Measurements from ENCODE around the gene MATK.
"Not testable (repeated sequence)": the region's sequence is repeated elsewhere in the genome, so short reads cannot be mapped to it uniquely, and the experiment has no call there.

The MATK gene

DNA sequence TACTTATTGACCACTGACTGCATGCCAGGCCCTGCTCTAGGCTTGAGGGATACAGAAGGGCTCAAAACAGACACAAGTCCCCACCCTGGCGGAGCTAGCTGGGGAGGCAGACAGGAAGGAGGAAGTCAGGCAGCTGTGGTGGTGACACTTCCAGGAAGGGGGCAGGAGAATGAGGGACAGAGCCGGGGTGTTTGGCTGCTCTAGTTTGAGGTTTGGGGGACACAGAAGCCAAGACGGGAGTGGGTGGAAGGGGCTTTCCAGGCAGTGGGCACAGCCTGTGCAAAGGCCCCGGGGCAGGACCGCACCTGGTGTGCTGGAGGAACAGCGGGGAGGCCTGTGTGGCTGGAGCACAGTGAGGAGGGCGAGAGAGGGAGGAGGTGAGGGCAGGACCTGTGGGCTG lies 19.7 kb downstream of the MATK start:
- TF ChIP-seq POLR2A (IDR thresholded peaks at IDR 0.05; ENCODE audit: low read depth, low read length) = no peak
- no peak for DNase-seq (ENCODE audit: insufficient read length, low spot score)
- no peak for FAIRE-seq

GRCh38 chr19:3765757-3766156 lies 20.4 kb downstream of the MATK start:
- not testable (repeated sequence) for DNase-seq (ENCODE audit: insufficient read length, low spot score); FAIRE-seq

DNA sequence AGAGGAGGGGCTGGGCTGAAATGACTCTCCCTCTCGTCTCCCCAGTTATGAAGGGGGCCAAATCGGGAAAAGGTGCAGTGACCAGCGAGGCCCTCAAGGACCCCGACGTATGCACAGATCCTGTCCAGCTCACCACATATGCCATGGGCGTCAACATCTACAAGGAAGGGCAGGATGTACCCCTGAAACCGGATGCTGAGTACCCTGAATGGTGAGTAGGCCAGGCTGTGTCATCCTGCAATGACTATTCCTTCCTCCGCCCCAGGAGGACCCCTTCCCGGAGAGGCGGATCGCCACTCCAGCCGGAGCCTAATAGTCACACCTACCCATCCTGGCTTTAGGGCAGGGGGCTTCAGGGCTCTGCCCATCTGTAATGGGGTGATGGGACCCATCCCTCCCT lies 21.1 kb downstream of the MATK start:
- no peak for TF ChIP-seq POLR2A (IDR thresholded peaks at IDR 0.05; ENCODE audit: low read depth, low read length)
- DNase-seq (ENCODE audit: insufficient read length, low spot score) (no peak), FAIRE-seq (no peak)

DNA sequence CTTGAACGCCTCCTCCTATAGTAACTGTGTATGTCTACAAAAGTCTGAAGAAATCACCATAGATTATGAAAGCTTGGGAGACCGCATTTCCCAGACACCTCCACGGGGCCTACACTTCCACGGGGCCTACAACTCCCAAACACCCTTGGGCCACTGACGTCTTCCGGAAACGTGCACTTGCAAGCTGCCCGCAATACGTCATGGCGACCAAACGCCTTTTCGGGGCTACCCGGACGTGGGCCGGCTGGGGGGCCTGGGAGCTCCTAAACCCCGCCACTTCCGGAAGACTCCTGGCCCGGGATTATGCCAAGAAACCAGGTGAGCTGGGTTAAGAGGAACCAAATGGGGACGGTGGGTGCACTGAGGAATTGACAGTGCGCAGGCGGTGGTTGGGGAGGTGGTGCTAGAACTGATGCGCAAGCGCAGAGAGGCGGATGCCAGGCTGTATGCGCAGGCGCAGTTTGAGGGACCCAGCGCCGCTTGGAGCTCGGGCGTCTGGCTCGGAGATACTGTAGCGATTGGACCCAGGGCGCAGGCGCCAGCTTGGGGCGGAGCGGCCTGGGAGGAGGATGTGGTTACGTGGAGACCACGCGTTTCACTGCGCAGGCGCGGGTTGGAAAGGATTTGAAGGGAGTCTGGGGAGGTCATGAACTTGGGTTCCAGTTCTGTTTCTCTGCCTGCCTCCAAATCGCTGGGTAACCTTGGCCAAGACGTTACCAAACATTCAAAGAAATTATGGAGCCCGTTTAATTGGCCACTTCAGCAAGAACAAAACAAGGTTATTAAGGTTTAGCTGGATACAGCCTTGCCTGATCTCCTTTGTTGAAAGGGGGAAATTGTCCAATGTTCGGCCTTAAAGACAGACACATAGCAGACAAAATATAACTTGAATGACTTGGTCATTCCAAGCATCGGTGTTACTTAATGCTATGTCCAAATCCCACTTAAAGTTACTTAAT lies 23.4 kb downstream of the MATK start, which contains the start of gene MRPL54:
TSS of gene MRPL54 (plus strand) at position 182 of the 959 bp plus-strand sequence. CDS start at position 201, 19 bp downstream.
- DNase-seq (ENCODE audit: insufficient read length, low spot score) (peak; percentile 98), FAIRE-seq (peak; percentile 81)

GRCh38 chr19:3762130-3762473 lies 24.1 kb downstream of the MATK start:
- no peak for TF ChIP-seq POLR2A (IDR thresholded peaks at IDR 0.05; ENCODE audit: low read depth, low read length)
- DNase-seq (ENCODE audit: insufficient read length, low spot score) = no peak
- FAIRE-seq = no peak

More for the DNA sequence above, 23.4 kb downstream of the MATK start, which contains the start of gene MRPL54:
- TF ChIP-seq POLR2A (IDR thresholded peaks at IDR 0.05; ENCODE audit: low read depth, low read length) = peak; percentile 25; the same call in 1 of the 2 replicates

DNA sequence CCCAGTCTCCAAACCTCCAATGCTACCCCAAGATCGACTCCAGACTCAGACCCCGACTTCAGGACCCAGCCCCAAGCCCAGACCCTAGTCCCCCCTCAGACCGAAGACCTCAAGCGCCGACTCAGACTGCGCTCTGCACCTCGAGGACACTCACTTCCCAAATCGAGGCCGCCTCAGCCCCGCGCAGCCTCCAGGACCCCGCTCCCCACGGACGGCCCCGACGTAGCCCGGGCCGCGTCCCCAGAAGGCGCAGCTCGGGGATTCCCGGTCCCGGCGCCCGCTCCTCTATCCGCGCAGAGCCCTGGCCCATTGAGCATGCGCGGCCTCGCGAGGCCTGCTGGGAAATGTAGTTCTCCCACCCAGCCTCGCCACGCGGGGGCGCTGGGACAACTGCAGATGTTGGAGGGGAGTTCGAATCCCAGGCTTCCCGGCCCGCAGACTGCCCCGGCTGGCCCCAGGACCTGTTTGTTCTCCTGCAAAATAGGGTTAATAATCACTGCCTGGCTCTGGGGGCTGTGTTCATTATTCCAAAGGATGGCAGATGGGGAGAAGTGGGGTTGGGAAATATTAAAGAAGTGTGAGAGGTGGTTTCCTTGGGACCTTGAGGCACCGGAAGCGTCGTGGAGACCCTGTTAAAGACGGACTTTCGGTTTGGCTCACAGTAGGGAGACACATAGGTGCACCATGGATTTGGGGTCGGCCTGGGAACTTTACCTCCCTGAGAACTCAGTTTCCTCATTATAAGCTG lies 24.6 kb downstream of the MATK start, which contains the start of gene APBA3:
TSS of gene APBA3 (minus strand) at position 311 of the 748 bp plus-strand sequence. CDS start 1,428 bp downstream, outside the sequence.
- peak; percentile 86 for TF ChIP-seq POLR2A (IDR thresholded peaks at IDR 0.05; ENCODE audit: low read depth, low read length)
- DNase-seq (ENCODE audit: insufficient read length, low spot score) (peak; percentile 91), FAIRE-seq (no peak)

DNA sequence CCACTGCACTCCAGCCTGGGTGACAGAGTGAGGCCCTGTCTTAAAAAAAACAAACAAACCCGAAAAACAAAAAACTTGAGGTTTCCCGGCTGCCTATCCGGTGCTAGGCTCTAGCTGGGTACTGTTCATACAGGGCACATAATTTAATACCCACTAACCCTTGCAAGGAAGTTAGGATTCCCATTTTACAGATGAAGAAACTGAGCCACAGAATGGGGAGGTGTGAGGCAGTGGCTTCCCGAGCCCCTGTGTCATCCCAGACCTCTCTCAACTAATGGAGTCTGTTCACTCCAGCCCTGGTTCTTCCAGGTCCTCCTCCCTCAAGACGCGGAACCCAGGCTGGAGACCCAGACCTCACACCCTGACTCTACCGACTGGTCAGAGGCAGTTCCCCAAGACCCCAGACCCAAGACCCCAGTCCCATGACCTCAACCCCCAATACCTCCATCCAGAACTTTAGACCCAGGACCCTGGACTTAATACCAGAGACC lies 25.3 kb downstream of the MATK start:
- FAIRE-seq (no peak), DNase-seq (ENCODE audit: insufficient read length, low spot score) (no peak)
- TF ChIP-seq POLR2A (IDR thresholded peaks at IDR 0.05; ENCODE audit: low read depth, low read length) = no peak

DNA sequence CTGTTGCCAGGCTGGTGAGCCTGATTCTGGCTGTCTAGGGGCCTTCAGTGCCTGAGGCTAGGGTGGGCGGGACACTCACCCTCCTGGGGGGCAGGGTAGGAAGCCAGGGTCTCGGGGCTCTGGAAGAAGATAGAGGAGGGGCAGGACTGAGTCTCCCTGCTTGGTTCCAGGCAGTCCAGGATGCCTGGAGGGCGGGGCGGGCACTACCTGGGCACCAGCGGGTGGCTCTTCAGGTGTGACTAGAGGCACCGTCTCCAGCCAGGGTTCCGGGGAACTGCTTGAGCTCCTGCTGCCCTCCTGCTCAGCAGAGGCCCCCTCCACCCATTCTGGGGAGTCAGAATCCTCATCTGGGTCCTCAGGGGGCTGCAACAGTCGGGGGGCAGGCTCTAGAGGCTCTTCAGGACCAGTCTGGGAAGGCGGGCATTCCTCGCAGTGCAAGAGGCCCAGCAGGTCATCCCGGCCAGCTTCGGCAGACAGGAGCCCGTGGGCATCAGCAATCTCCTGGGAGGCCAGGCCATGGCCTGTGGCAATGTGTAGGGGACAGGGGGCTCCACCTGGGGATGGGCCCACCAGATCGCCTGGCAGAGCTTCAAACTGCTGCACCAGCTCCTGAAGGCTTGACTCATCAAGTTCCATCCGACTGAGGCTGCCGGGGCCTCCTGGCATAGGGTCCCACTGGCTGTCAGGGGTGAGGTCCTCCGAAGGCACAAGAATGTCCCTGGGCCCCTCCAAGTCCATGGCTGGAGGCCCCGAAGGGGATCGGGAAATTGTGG lies 26.5 kb downstream of the MATK start:
- no peak for TF ChIP-seq POLR2A (IDR thresholded peaks at IDR 0.05; ENCODE audit: low read depth, low read length)
- no peak for FAIRE-seq
- no peak for DNase-seq (ENCODE audit: insufficient read length, low spot score)

DNA sequence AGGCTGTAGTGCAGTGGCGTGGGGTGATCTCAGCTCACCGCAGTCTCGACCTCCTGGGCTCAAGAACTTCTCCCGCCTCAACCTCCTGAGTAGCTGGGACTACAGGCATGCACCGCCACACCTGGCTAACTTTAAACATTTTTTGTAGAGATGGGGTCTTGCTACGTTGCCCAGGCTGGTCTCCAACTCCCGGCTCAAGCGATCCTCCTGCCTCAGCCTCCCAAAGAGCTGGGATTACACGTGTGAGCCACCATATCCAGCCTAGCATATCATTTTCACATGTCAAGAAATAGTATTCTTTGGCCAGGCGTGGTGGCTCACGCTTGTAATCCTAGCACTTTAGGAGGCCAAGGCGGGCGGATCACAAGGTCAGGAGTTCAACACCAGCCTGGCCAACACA lies 27.9 kb downstream of the MATK start:
- FAIRE-seq; DNase-seq (ENCODE audit: insufficient read length, low spot score): not testable (repeated sequence)

DNA sequence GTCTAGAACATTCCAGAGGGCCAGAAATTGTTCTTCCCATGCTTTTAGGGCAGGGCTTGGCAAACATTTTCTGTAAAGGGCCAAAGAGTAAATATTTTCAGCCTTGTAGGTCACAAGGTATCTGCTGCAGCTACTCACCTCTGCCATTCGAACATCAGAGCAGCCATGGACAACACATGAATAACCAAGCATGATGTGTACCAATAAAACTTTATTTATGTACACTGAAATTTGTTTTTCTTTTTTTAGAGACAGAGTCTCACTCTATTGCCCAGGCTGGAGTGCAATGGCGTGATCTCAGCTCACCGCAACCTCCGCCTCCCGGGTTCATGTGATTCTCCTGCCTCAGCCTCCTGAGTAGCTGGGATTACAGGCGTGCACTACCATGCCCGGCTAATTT lies 28.5 kb downstream of the MATK start:
- DNase-seq (ENCODE audit: insufficient read length, low spot score); FAIRE-seq: not testable (repeated sequence)

DNA sequence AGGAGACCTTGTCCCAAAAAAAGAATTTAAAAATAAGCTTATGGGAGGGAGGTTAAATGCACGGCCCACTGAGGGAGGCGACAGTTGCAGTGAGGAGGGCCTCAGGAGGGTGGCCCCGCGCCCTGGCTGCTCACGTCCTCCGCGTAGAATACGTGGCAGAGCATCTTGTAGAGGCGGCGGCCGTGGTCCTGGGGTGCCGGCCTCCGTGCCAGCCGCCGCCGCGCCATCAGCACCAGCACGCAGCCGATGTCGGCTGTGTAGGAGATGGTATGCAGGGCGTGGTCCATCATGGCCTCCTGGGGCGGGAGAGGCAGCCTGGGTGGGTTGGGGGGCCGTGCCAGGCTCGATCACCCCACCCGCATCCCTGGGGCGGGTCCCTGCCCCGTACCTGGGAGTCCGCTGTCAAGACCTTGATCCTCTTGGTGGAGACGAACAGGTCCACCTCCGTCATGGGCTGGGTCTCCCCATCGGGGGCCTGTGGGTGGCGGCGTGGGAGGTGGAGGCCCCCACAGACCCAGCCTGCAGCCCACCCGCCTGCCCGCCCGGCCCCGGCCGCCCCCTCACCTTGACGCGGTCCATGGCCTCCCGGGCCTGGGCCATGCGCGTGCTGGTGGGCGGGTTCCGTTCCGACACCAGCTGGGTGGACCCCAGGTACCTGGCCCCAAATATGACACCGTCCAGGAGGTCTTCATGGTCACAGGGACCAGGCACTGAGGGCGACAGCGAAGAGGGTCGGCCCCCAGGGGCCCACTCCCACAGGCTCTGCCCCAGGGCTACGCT lies 32.4 kb downstream of the MATK start:
- DNase-seq (ENCODE audit: insufficient read length, low spot score) (no peak), FAIRE-seq (no peak)
- no peak for TF ChIP-seq POLR2A (IDR thresholded peaks at IDR 0.05; ENCODE audit: low read depth, low read length)

DNA sequence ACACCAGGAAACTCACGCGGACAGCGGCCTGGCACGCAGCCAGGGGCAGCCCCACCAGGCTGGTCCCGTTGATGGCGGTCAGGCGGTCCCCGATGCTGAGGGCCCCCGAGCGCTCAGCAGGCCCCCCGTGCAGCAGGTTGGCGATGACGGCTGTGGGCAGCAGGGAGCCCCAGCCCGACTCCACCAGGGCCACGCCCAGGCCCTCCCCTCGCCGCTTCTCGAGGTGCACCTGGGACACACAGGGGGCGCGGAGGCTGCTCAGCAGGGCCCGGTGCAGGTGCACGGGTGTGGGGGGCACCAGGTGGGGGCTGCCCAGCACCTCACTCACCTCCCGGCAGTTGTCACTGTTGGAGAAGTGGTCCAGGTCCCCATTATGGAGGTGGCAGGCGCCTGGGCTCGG lies 33.7 kb downstream of the MATK start:
- TF ChIP-seq POLR2A (IDR thresholded peaks at IDR 0.05; ENCODE audit: low read depth, low read length) = no peak
- FAIRE-seq (no peak), DNase-seq (ENCODE audit: insufficient read length, low spot score) (no peak)

GRCh38 chr19:3751236-3751635 lies 34.9 kb downstream of the MATK start:
- no peak for TF ChIP-seq POLR2A (IDR thresholded peaks at IDR 0.05; ENCODE audit: low read depth, low read length)
- DNase-seq (ENCODE audit: insufficient read length, low spot score) (no peak), FAIRE-seq (no peak)

Data from H54 (cell line).